Cerebellar nuclear complex (tissue), 1 donor: ENCODE data around the gene EXO1.
"Not testable (repeated sequence)": the region's sequence is repeated elsewhere in the genome, so short reads cannot be mapped to it uniquely, and the experiment has no call there.

Source experiments
- DNase-seq, 2 experiments: peaks; one replicate each; lab custom pipeline; 2025; lab: John Stamatoyannopoulos, UW

EXO1 gene

GRCh38 chr1:241847796-241848685 is at the start of gene EXO1:
TSS of gene EXO1 (plus strand) at chr1:241848204. CDS start at chr1:241850426, 2,222 bp downstream.
- peak in 1 of 2 experiments; percentile 85 for DNase-seq

DNA sequence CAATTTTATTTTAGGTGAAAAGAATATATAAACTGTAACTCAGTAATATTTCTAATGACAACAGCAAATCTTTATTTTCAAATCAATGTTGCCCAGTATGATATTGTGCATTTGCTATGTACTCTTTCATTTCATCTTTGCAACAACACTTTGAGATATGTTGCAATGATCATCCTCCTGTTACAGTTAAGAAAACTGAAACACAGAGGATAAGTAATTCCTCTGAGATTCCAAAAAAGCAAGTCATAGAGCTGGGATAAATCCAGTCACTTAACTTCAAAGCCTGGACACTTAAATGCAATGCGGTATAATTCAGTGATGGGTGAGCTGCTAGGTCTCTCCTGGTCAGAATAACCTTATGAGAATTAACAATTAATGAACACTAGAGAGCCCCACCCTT is 48.6 kb upstream of the EXO1 start:
- DNase-seq: no peak

GRCh38 chr1:241800640-241801039 is 47.4 kb upstream of the EXO1 start:
- no peak for DNase-seq

- no peak for DNase-seq
Measured at GRCh38 chr1:241802863-241803262, 45.1 kb upstream of the EXO1 start.

DNA sequence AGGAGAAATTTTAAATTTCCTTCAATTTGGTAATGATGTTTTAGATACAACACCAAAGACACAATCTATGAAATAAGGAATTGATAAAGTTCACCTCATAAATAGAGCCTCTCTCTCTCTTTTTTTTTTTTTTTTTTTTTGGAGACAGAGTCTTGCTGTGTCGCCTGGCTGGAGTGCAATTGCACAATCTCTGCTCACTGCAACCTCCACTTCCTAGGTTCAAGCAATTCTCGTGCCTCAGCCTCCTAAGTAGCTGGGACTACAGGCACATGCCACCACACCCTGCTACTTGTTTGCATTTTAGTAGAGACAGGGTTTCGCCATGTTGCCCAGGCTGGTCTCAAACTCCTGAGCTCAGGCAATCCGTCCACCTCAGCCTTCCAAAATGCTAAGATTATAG is 43.3 kb upstream of the EXO1 start:
- DNase-seq: not testable (repeated sequence)

GRCh38 chr1:241808265-241808664 is 39.7 kb upstream of the EXO1 start:
- no peak for DNase-seq

DNA sequence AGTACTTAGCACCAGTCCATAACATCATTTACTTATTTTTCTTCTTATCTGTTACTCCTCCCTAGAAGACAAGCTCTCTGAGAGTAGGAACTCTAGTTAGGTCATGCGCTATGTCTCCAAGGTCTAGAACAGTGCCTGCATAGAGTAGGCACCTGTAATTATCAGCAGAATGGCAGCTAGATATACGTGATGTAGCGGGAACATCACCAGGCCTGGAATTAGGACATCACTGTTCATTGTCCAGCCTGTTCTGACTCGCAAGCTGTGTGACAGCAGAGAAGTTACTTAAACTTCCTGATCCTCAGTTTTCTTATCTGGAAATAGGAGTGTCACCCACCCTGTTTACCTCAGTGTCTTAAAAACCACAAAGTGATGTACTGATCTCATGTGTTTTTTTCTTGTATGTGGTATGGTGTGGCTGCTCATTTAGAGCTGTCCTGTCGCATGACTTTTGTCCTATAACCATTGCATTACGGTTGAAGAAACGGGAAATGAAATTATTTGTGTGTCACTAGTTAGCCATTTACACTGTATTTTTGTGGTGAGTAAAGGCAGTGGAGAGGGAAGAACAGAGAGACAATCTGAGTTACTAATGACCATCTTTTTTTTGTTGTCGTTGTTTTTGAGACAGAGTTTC is 37.1 kb upstream of the EXO1 start:
- DNase-seq: no peak

GRCh38 chr1:241813768-241814320 is 34.2 kb upstream of the EXO1 start:
- no peak for DNase-seq

DNA sequence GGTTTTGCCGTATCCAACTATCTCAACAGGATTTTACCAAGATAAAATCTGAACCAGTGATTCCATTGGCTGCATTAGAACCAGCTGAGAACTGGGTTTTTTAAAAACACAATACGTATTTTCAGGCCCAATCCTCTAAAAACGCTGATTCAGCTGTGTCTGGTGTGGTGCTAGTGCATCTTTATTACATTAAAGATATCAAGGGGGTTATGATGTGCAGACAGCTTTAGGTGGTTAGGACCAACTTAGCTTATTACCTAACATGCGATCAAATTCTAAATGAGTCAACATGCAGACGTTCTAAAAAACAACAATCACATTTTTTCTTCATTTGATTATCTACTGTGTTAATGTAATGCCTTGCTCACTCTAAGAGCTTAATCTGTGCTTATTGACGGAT is 32.0 kb upstream of the EXO1 start:
- no peak for DNase-seq

GRCh38 chr1:241817331-241817792 is 30.6 kb upstream of the EXO1 start:
- no peak for DNase-seq

DNA sequence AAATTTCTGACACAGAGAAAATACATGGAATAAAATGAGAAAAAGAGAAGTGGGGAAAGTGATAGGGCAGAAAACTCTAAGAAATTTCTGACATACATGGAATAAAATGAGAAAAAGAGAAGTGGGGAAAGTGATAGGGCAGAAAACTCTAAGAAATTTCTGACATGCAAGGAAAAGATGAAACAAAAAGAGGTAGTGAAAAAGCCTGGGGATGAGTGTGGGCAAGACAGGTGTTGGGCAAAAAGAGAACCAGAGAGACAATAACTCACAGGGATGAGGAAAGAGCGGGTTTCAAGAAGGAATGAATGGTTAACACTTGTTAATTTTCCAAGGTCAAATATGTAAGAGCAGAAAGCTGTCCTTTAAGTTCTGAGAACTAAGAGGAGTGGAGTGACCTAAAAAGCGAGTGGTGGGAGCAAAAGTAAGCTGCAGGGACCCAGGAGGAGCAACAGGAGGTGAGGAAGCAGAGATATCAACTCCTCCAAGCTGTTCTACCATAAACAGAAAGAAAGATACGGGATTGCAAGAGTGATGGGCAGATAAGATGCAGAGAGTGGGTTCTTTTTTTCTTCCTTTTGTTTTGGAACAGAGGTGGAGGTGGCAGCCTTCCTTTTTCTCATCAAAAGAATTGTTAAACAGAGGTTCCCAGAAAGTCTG is 29.9 kb upstream of the EXO1 start:
- DNase-seq: no peak

DNA sequence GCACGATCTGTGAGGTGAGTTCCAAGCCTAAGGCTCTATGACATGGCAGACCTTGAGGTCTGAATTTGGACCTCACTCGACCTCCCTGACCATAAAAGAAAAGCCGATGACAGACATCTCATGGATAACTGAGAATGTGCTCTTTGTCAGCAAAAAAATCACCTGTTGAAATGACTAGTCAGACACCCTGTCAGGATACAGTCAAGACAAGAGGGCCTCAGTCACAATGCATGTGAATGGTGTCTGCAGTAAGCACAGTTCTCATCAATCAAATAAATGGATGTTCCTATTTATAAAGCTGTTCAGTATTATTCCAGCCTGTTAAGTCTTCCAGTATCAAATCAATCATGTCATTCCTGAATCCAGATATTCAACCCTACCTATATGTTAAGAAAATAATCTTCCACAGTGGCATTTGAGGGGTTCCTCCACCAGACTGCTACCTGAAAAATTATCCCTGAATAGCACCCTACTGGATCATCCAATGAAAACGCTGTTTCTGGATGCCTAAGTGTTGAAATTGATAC is 28.6 kb upstream of the EXO1 start:
- DNase-seq: no peak

DNA sequence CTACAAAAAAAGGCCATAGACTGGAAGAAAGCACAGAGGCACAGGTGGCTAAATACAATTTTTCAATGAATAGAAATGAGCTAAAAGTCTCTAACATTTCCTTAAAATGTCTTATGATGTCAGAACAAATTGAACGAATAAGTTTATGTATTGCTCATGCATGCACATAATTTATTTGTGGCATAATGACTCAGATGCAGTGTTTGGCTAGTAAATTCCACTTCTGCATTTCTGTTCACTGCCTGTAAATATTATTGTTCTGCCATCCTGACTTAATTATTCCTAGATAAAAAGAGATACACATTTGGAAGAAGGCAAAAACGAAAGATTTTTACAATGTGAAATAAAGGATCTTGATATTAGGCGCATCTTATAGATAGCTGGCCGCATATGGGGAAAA is 26.6 kb upstream of the EXO1 start:
- DNase-seq: no peak

DNA sequence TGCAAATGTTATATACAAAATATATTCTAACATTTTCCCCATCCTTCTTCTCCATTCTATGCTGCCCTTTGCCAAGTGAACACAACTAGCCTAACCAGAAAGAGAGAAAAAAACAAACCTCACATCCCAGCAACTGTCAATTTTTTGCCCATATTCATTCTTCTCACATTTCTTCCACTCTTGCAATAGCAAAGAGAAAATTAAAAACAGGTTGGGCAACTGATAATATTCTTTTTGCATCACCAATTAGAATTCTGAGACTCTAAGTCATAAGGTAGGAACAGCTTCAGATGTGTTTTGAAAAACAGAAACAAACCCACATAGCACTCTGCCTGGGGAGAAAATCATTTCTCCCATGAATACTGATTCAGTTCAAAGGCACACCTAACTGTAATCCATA is 25.2 kb upstream of the EXO1 start:
- no peak for DNase-seq

DNA sequence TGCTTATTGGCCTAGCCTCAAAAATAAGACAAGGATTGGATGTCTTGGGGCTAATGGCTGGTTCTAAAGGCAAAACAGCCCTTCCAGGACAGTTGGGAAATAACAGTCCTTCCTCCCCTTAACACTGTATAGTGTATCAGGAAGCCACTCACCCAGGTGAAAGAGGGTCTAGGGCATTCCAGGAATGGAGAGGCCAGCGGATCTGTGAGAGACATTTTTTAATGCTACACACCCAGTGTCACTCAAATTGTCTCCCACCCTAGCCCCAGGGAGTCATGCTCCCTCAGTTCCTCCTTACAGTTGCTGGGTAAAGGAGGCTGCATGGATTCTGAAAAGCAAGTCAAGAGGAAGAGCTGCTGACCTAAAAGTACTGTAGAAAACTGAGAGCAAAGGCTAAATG is 24.1 kb upstream of the EXO1 start:
- no peak for DNase-seq

GRCh38 chr1:241825581-241825980 is 22.4 kb upstream of the EXO1 start:
- DNase-seq: no peak

DNA sequence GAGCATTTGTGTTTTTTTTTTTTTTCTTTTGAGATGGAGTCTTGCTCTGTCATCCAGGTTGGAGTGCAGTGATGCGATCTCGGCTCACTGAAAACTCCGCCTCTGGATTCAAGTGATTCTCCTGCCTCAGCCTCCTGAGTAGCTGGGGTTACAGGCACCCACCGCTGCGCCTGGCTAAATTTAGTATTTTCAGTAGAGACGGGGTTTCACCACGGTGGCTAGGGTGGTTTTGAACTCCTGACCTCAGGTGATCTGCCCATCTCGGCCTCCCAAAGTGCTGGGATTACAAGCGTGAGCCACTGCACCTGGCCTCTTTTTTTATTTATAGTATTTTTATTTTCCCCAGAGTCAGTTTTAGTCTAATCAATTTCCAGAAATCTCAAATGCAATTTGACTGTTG is 21.4 kb upstream of the EXO1 start:
- DNase-seq: not testable (repeated sequence)

DNA sequence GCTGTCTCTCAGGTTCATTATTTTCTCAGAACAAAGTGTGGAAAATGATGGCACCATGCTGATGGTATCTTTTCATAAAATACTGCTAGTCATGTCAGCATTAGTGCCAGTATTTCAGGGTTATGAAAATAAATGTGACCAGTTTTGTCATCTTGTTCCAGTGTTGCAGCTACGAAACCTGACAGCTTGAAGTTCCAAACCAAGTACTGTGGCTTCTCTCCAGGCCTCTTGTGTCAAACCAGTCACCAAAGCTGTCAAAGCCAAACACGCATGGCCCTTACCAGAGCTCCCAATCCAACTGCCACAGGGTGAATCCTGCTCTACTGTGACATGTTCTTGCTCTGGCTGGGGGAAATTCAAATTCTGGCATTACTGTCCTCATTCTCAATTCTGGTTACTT is 20.7 kb upstream of the EXO1 start:
- DNase-seq: no peak

GRCh38 chr1:241828463-241829021 is 19.5 kb upstream of the EXO1 start:
- DNase-seq: no peak

DNA sequence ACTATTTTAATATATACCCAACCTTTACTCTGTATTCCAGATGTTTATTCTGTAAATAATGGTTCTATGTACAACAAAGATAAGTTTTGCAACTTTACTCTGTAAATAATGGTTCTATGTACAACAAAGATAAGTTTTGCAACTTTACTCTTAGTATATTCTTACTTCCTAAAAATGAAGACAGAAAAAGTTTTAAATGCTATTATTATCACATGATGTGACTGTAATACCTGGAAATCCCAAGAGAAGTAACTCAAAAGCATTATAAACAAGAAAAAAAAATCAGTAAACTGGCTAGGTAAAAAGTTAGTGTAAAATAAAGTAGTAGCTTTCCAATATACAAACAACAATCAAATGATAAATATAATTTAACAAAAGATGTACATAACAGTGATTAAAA is 18.5 kb upstream of the EXO1 start:
- no peak for DNase-seq

- no peak for DNase-seq
Measured at GRCh38 chr1:241834733-241835377, 13.1 kb upstream of the EXO1 start.
